Uterus (tissue), 2 donors: Measurements from ENCODE around the gene GRM8.

ENCODE experiments used
- POLR2A ChIP-seq, 2 donors: fragments of 450-650 bp; IDR thresholded peaks; one replicate each; pipeline ENCODE4 v1.6.1; 2016; ENCODE audit warnings: antibody characterized with exemption in 2 of 2, mild to moderate bottlenecking in 1 of 2, moderate library complexity in 1 of 2
- TF ChIP-seq, protein P1 (sequence below), 4 experiments: fragments of 200-600 bp in 2 of 4; fragments of 450-650 bp in 2 of 4; sonication (generic) in 2 of 4; IDR thresholded peaks; one replicate each; pipeline ENCODE4 v1.5.1; 2016 to 2019; ENCODE audit warnings: antibody characterized with exemption in 4 of 4, mild to moderate bottlenecking in 2 of 4, moderate library complexity in 1 of 4

GRCh38 chr7:126411032-126411820 lies 841.5 kb downstream of the GRM8 start:
- TF ChIP-seq, protein P1, sequence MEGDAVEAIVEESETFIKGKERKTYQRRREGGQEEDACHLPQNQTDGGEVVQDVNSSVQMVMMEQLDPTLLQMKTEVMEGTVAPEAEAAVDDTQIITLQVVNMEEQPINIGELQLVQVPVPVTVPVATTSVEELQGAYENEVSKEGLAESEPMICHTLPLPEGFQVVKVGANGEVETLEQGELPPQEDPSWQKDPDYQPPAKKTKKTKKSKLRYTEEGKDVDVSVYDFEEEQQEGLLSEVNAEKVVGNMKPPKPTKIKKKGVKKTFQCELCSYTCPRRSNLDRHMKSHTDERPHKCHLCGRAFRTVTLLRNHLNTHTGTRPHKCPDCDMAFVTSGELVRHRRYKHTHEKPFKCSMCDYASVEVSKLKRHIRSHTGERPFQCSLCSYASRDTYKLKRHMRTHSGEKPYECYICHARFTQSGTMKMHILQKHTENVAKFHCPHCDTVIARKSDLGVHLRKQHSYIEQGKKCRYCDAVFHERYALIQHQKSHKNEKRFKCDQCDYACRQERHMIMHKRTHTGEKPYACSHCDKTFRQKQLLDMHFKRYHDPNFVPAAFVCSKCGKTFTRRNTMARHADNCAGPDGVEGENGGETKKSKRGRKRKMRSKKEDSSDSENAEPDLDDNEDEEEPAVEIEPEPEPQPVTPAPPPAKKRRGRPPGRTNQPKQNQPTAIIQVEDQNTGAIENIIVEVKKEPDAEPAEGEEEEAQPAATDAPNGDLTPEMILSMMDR (IDR thresholded peaks at IDR 0.05): no peak
- no peak for TF ChIP-seq POLR2A (IDR thresholded peaks at IDR 0.05)
